GM12892 (cell line): Measurements from ENCODE around the gene CLMN.

Source experiments
- POLR2A ChIP-seq: IDR thresholded peaks from 2 replicates; pipeline ENCODE4 v1.6.1; 2011; ENCODE audit warnings: low read depth, low read length, control low read depth
- POLR2AphosphoS5 ChIP-seq: IDR thresholded peaks from 2 replicates; pipeline ENCODE4 v1.6.1; 2011; ENCODE audit warnings: low read depth, low read length, control low read depth

DNA sequence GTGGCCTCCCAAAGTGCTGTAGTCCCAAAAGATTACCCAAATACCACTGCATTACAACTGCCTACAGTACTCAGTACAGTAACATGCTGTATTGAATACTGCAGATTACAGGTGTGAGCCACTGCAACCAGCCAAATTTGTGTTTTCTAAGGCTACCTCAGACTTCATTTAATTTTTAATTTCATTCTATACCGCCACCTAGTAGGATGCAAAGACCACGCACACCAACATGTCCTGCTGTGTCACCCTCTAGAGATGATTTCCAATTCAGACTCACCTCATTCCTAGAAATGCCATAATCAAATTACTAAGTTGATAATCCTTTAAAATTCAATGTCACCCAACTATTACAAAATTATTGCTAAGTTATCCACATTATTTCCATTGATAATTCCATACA lies 177.5 kb downstream of the CLMN start:
- TF ChIP-seq POLR2A (no peak), POLR2AphosphoS5 (no peak)
